ENCODE measurements around the gene FOXC1.
A peak's percentile ranks its signal among the peaks of the same experiment; 100 is the strongest.

FOXC1 gene

GRCh38 chr6:1607516-1608221 lies 2.0 kb upstream of the FOXC1 start:
- no peak for TF ChIP-seq CTCF (IDR thresholded peaks at IDR 0.05; ENCODE audit: low read depth, low read length, missing control alignments)
- DNase-seq (ENCODE audit: low read depth): no peak
- peak overlapping the region; percentile 10 for H3K4me3 ChIP-seq (ENCODE audit: low read depth, low read length)

- TF ChIP-seq CTCF (IDR thresholded peaks at IDR 0.05; ENCODE audit: low read depth, low read length, missing control alignments): no peak
- no peak for DNase-seq (ENCODE audit: low read depth)
- H3K4me3 ChIP-seq (ENCODE audit: low read depth, low read length): no peak overlapping the region; the same call in 1 of the 2 replicates
Observed at GRCh38 chr6:1608222-1609040, 1.3 kb upstream of the FOXC1 start.

- H3K4me3 ChIP-seq (ENCODE audit: low read depth, low read length): peak overlapping the region; percentile 68
- DNase-seq (ENCODE audit: low read depth): no peak
- TF ChIP-seq CTCF (IDR thresholded peaks at IDR 0.05; ENCODE audit: low read depth, low read length, missing control alignments): no peak
Observed at GRCh38 chr6:1609041-1609647, 571 bp upstream of the FOXC1 start.

- DNase-seq (ENCODE audit: low read depth): no peak
- H3K4me3 ChIP-seq (ENCODE audit: low read depth, low read length): peak overlapping the region; percentile 68
- no peak for TF ChIP-seq CTCF (IDR thresholded peaks at IDR 0.05; ENCODE audit: low read depth, low read length, missing control alignments)
Observed at GRCh38 chr6:1610497-1611321, 994 bp downstream of the FOXC1 start.

GRCh38 chr6:1611322-1611571 lies 1.5 kb downstream of the FOXC1 start:
- no peak for DNase-seq (ENCODE audit: low read depth)
- TF ChIP-seq CTCF (IDR thresholded peaks at IDR 0.05; ENCODE audit: low read depth, low read length, missing control alignments): peak; percentile 12
- H3K4me3 ChIP-seq (ENCODE audit: low read depth, low read length): peak overlapping the region; percentile 52; the same call in 1 of the 2 replicates

- no peak for DNase-seq (ENCODE audit: low read depth)
- no peak for TF ChIP-seq CTCF (IDR thresholded peaks at IDR 0.05; ENCODE audit: low read depth, low read length, missing control alignments)
- H3K4me3 ChIP-seq (ENCODE audit: low read depth, low read length): peak overlapping the region; percentile 52
Observed at GRCh38 chr6:1611572-1612298, 2.0 kb downstream of the FOXC1 start.

Data from GM12864 (cell line).